Heart left ventricle (tissue), 13 donors: ENCODE data around the gene B9D2.

Experiments
- CTCF ChIP-seq, 12 donors: fragments of 200-600 bp; sonication (generic) in 4 of 12; IDR thresholded peaks; one replicate each; pipeline versions ENCODE4 v1.5.0 to v1.8.0; 2018 to 2022; ENCODE audit warnings: antibody characterized with exemption in 12 of 12, mild to moderate bottlenecking in 5 of 12
- POLR2A ChIP-seq, 2 donors: fragments of 450-650 bp; IDR thresholded peaks; one replicate each; pipeline ENCODE4 v1.6.1; 2017; ENCODE audit warnings: antibody characterized with exemption in 2 of 2, mild to moderate bottlenecking in 2 of 2, moderate library complexity in 2 of 2
- donor health status: ischemic (EF 13 %, LVEDD 7.1; RV severe dilation, severe dysfunction).
- donor health status: DM: no; HTN: yes; CAD: no.
- donor health status: DM: no; HTN: no; CAD: no.
- donor health status: ischemic (EF 25% LVEDD 6.9; RV normal size, moderate dysfunction).
- donor health status: ischemic (EF 25% LVEDD 5.7; RV mildly dilated, moderate dysfunction).
- donor health status: ischemic (EF 35%, LVEDD 5.7; RV mildly dilated, moderate dysfunction).
- donor health status: nonischemic (EF 11% LVEDD 7.7; RV severe dilation, severe dysfunction).
- donor health status: DM: yes; HTN: yes; CAD: no.
- donor health status: PGD.
- donor health status: ischemic (EF 29% LVEDD 5.4; RV normal size, mild dysfunction).
- donor health status: nonischemic (EF 23%, LVEDD 6.1; RV moderate dilation, normal function).

GRCh38 chr19:41352279-41352608 lies 11.7 kb downstream of the B9D2 start:
- TF ChIP-seq CTCF (IDR thresholded peaks at IDR 0.05) (no peak), POLR2A (IDR thresholded peaks at IDR 0.05) (no peak)
